ENCODE data around the gene SVIL. TPM values are rescaled to one million over a fixed set of nuclear protein-coding genes. Genes with fewer than 3 reads are reported as not detected.
"Not testable (repeated sequence)": the region's sequence is repeated elsewhere in the genome, so short reads cannot be mapped to it uniquely, and the experiment has no call there.

SVIL gene
- total RNA-seq, 3 donors from 2014 or later: 67.6 to 1,278 (median 86.0) TPM

DNA sequence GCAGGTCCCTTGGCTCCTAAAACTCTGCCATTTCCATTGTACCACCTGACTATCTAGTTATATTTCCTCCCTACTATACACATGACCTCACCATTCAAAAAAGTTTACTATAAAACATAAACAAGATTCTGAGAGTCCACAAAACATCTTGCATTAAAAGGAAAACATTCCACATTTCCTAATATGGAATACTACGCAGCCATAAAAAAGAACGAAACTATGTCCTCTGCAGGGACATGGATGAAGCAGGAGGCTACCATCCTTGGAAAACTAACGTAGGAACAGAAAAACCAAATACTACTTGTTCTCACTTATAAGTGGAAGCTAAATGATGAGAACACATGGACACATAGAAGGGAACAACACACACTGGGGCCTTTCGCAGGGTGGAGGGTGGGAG is 48.3 kb downstream of the SVIL start:
- intact Hi-C loops (cut with DNase I, micrococcal nuclease): no loop called here
- TF ChIP-seq, protein P1, sequence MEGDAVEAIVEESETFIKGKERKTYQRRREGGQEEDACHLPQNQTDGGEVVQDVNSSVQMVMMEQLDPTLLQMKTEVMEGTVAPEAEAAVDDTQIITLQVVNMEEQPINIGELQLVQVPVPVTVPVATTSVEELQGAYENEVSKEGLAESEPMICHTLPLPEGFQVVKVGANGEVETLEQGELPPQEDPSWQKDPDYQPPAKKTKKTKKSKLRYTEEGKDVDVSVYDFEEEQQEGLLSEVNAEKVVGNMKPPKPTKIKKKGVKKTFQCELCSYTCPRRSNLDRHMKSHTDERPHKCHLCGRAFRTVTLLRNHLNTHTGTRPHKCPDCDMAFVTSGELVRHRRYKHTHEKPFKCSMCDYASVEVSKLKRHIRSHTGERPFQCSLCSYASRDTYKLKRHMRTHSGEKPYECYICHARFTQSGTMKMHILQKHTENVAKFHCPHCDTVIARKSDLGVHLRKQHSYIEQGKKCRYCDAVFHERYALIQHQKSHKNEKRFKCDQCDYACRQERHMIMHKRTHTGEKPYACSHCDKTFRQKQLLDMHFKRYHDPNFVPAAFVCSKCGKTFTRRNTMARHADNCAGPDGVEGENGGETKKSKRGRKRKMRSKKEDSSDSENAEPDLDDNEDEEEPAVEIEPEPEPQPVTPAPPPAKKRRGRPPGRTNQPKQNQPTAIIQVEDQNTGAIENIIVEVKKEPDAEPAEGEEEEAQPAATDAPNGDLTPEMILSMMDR (IDR thresholded peaks at IDR 0.05): no peak
- no peak for DNase-seq
- Histone ChIP-seq H3K9me3 (no peaks in the 10 kb centered on the region), H3K4me3 (no peak overlapping the region), H3K4me1 (ENCODE audit: low read depth) (peaks cover 19% of the 10 kb centered on the region), H3K36me3 (ENCODE audit: low read depth) (no peaks in the 10 kb centered on the region)
- no peak for ATAC-seq

GRCh38 chr10:29585488-29585976 is 49.2 kb downstream of the SVIL start:
- no peak for ATAC-seq
- Histone ChIP-seq H3K36me3 (ENCODE audit: low read depth) (no peaks in the 10 kb centered on the region), H3K4me1 (ENCODE audit: low read depth) (peaks cover 9% of the 10 kb centered on the region), H3K9me3 (no peaks in the 10 kb centered on the region), H3K4me3 (no peak overlapping the region)
- intact Hi-C loops (cut with DNase I, micrococcal nuclease): no loop called here
- TF ChIP-seq, protein P1 (IDR thresholded peaks at IDR 0.05): no peak
- DNase-seq: no peak

- H3K9me3 ChIP-seq: no peaks in the 10 kb centered on the region
- H3K4me3 ChIP-seq: no peak overlapping the region
- no peaks in the 10 kb centered on the region for H3K36me3 ChIP-seq (ENCODE audit: low read depth)
- ATAC-seq: no peak
- H3K4me1 ChIP-seq (ENCODE audit: low read depth): no peaks in the 10 kb centered on the region
- intact Hi-C loops (cut with DNase I, micrococcal nuclease): no loop called here
- DNase-seq: no peak
- TF ChIP-seq, protein P1 (IDR thresholded peaks at IDR 0.05): no peak
Observed at GRCh38 chr10:29584436-29584835, 50.3 kb downstream of the SVIL start.

GRCh38 chr10:29583674-29584073 is 51.1 kb downstream of the SVIL start:
- Histone ChIP-seq H3K4me1 (ENCODE audit: low read depth) (no peaks in the 10 kb centered on the region), H3K4me3 (no peak overlapping the region), H3K36me3 (ENCODE audit: low read depth) (no peaks in the 10 kb centered on the region), H3K9me3 (no peaks in the 10 kb centered on the region)
- TF ChIP-seq, protein P1 (IDR thresholded peaks at IDR 0.05): no peak
- intact Hi-C loops (cut with DNase I, micrococcal nuclease): no loop called here
- DNase-seq: no peak
- ATAC-seq: no peak

DNA sequence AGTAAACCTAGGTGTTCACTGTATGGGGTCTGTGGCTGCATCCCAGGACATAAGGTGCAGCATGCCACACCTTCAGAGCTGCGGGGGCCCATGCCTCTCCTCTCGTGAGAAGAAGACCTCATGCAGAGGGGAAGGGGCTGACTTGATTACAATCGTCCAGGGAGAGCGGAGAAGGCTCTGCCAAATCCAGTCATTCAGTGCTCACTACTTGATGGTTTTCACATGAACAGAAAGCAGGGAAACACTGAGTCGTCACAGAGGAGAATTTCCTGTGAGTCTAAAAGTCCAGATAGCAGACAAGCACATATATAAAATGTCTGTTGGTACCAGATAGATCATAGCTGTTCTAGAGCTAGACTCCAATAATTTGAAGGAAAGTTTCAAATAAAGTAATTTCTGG is 52.0 kb downstream of the SVIL start:
- H3K9me3 ChIP-seq; H3K4me3 ChIP-seq; H3K36me3 ChIP-seq (ENCODE audit: low read depth); DNase-seq; intact Hi-C loops (cut with DNase I, micrococcal nuclease); H3K4me1 ChIP-seq (ENCODE audit: low read depth); ATAC-seq: not testable (repeated sequence)

DNA sequence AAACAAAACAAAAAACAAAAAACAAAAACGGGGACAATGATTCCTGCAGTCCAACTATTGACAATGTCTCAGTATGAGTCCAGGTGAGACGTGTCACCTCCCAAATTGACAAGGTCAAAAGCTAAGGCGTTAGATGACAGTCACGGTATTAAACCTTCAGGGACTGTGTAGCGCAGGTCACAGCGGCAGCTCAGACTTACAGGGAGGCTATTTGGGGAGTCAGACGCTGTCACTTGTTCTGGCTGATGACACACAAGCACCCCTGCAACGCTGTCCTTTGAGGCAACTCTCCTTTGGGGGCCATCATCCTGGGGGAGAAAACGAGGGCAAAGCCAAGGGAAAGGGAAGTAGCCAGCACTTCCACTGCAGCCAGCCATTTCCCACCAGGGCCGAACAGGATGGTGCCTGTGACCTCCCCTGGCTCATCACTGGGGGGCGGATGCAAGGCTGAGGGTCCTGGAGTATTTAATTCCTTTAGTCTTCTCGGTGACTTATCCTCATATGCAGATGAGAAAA is 55.3 kb downstream of the SVIL start:
- no peak for ATAC-seq
- Histone ChIP-seq H3K9me3 (no peaks in the 10 kb centered on the region), H3K36me3 (ENCODE audit: low read depth) (no peaks in the 10 kb centered on the region), H3K4me3 (no peak overlapping the region), H3K4me1 (ENCODE audit: low read depth) (no peaks in the 10 kb centered on the region)
- no peak for DNase-seq
- intact Hi-C loops (cut with DNase I, micrococcal nuclease): no loop called here
- TF ChIP-seq, protein P1 (IDR thresholded peaks at IDR 0.05): no peak
